HG02610 (cell line): Measurements from ENCODE around the gene HYAL1.

ENCODE experiments used
- ATAC-seq: cut with Tn5 transposase; IDR thresholded peaks from one replicate; pipeline ENCODE4 v1.9.1; 2021; ENCODE audit warnings: mild to moderate bottlenecking, moderate library complexity; ENCODE audit not compliant: unreplicated experiment

Gene HYAL1

DNA sequence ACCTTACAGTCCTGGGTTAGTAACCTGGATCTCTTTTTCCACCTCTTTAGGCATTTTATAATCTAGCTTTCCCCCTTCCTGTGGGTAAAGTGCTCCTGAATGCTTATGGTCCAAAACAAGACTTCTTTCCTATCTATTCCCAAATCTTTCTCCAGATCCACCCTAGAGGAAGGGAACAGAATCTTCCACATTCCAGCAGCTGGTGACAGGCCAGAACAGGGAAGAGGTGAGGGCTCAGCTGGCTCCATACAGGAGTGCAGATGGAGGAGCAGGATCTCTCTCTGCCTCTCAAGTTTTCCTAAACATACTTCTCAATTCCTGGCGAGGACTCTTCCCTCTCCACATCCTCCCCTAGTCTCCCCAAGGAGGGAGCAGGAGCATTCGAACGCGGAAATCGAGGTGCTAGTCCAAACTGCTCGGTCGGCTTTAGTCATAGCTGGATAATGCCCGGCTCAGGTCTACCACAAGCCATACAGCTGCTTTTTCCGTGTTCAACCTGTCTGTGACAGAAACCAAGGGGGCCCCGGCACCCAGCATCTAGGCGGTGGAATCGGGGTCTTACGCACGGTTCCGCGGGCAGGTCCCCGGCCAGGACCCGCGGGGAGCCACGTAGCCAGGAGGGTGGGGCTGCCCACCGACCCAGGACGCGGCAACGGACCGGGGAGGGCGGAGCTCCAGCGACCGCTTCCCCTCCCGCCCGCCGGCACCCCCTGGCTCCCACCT, 33.2 kb upstream of the HYAL1 start:
- ATAC-seq: peak; percentile 27

DNA sequence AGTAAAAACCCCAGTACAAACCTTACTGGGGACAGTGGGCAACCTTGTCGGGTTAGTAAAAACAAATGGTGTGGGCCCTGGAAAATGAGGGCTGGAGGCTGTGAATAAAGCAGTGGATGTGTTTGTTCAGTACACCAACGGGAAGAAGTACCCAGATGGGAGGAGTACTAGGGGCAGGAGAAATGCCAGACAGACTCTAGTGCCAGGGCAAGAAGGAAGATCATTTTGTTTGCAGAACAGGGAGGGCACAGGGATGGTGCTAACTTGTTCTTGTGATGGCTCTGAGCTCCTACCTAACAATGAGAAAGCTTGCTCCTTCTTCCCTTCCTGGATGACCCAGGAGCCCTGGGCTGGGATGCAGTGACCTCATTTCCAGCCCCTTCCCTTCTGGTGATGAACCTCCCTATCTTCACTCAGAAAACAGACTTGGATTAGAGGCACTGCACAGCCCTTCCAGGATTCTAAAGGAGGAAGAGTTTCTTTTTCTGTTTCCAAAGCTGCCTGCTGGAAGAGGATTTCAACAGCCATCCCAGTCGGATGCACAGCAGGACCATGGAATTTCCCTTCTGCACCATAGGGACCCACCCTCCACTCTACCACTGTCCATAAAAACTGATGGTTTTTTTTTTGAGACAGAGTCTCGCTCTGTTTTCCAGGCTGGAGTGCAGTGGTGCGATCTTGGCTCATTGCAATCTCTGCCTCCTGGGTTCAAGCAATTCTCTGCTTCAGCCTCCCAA, 31.1 kb upstream of the HYAL1 start:
- ATAC-seq: no peak

- ATAC-seq: no peak
These were observed 30.5 kb upstream of the HYAL1 start for GRCh38 chr3:50333744-50334328.

DNA sequence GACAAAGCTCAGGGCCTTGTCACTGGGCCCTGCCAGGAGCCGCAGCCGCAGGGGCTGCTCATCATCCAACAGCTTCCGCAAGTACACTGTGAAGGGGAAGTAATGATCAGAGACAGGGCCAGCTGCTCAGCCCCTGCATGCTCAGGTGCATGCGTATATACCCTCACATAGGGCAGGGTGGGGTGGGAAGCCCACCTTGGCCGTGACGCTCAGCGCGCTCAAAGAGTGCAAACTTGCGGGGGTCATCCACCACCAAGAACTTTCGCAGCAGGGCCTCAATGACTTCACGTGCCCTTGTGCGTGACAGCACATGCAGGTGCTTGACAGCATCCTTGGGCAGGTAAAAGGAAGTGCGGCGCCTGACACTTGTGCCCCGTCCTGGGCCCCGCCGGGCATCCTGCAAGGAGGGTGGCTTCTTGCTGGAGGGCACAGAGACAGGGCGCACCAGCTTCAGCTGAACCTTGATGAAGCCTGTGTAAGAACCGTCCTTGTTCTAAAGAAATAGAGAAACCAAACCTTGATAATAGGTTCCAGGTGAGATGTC, 28.1 kb upstream of the HYAL1 start:
- ATAC-seq: no peak

- no peak for ATAC-seq
These were observed 27.0 kb upstream of the HYAL1 start for GRCh38 chr3:50330330-50330729.

- ATAC-seq: peak; percentile 83
These were observed 24.7 kb upstream of the HYAL1 start, which contains the start of gene TUSC2 for GRCh38 chr3:50327943-50328691. Gene TUSC2, minus strand, starts transcription at chr3:50328223. Its CDS starts 124 bp downstream, at chr3:50328099.

DNA sequence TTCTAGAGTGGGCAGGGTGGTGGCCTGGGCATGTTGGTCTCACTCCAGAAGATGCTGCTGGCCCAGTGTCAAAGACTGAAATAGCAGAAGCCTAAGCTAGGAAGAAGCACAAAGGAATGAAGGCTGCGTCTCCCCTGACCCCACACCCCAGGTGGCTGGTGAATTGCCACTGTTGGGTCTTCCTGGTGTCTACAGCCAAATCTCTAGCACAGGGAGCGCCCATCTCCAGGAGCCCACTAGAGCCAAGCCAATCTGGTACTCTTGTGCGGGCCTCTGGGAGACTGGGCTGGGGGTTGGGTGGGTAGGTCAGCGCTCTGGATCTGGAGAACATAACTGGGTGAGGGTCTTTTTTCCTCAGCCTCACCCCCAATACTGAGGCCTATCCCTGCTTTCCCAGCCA, 23.8 kb upstream of the HYAL1 start:
- no peak for ATAC-seq

- no peak for ATAC-seq
These were observed 22.8 kb upstream of the HYAL1 start for GRCh38 chr3:50326182-50326541.

- no peak for ATAC-seq
These were observed 22.3 kb upstream of the HYAL1 start for GRCh38 chr3:50325497-50326181.

GRCh38 chr3:50325113-50325480, 21.7 kb upstream of the HYAL1 start:
- ATAC-seq: no peak

- ATAC-seq: peak; percentile 21
These were observed 21.2 kb upstream of the HYAL1 start for GRCh38 chr3:50324351-50325112.

DNA sequence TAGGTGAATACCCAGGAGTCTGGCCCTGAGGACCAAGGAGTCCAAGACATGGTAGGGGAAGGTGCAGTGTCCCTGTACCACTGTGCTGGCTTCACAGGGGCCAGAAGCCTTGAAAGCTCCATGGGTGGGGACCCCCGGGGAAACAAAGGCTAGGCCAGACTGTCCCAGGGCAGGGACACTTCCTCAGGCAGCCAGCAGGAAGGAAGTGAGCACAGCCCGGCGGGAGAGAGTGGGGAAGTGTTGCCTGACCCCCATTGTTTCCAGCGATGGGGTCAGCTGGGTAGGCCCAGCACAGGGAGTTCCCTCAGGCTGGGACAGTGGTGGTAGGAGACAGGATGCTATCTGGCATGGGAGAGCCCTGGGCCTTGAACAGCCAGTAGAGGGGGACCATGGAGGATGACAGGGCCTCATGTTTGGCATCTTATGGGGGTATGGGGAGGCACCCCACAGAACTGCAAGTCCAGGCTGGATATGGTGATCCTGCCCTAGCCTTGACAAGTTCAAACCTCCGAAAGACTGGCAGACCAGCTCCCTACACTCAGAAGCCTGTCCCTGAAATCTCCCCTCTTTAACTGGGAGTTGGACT, 20.3 kb upstream of the HYAL1 start:
- ATAC-seq: no peak

DNA sequence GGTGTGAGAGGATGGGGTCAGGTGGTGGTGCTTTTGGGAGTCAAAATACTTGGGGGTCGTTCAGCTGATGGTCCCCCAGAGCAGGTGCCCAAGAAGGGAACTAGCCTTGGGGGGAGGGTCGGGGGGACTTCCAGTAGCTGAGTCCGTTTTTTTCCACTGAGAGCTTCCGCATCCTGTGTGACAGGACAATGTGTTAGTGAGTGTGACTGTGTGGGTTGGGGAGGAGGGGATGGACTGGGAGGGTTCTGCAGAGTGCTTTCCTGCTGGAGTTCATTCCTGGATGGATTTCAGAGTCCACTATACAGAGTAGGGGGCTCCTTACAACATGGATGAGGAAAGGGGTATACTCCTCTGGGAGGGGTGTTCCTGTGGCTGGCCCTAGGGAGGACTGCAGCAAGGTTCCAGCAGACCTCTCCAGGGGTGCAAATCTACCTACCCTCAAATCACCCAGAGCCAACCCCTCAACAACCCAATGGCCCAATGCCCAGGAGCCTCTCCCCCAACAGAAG, 19.8 kb upstream of the HYAL1 start:
- no peak for ATAC-seq

DNA sequence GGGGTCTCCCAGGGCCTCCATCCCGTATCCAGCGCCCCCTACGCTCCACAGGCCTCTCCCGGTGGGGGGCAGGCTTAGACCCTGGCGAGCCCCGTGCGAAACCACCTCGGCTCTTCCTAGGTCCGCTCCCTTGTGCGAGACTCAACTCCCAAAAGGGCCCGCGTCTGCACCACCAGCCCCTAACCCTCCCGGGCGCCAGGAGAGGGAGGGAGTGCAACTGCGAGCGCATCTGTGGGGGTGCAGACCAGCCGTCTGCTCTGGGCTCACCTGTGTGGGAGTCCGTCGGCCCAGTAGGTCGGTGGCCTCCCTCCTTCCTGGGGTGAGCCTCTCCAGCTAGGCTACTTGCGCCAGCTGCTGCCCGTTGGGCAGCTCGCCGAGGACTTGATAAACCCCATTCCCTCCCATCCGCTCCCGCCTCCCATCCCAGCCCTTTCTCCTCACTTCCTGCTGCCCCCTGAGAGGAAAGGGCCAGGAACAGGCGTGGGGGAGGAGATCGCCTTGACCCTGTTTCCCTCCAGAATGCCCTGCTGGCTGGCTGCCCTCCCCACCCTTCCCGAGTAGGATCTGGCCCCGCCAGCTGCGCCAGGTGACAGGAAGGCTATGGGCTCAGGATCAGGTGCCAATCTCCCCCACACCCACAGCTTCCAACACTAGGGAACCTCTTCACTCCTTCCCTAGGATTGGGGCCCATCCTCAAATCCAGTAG, 19.2 kb upstream of the HYAL1 start, which contains the start of gene HYAL2:
Gene HYAL2 (minus strand): TSS at position 360 of the 706 bp plus-strand sequence. CDS start 2,256 bp downstream, outside the sequence.
- no peak for ATAC-seq

- ATAC-seq: no peak
These were observed 18.7 kb upstream of the HYAL1 start for GRCh38 chr3:50322115-50322385.

- ATAC-seq: peak; percentile 80
These were observed 18.2 kb upstream of the HYAL1 start for GRCh38 chr3:50321336-50322114.

DNA sequence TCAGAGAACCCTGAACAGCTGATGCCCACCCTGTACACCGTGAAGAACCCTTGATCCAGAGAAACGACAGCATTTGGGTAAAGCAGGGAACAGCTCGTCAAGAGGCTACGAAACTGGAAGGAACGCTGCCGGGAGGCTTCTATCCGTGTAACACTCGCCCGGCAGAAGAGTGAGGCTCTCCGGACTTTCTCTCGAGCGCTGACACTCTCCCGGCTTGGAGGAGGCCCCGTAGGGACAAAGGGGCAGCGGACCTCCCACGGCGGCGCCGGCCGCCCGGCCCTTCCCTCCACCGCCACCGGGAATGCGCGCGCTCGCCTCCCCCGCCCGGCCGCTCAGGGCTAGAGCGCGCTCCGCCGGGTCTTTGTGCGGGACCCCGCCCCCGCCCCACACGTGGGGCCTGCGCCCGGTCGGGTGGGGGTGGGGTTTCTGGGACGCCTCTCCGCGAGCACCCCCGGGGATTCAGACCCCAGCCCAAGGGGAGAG, 17.5 kb upstream of the HYAL1 start:
- ATAC-seq: peak; percentile 42
